Smooth muscle cell (in vitro differentiated cells): ENCODE measurements around the gene SMIM20. TPM values are rescaled to one million over a fixed set of nuclear protein-coding genes. Genes with fewer than 3 reads are reported as not detected.

Experiments used
- DNase-seq: peaks from one replicate; lab custom pipeline; 2025; ENCODE audit not compliant: unreplicated experiment; lab: John Stamatoyannopoulos, UW
- H2AFZ ChIP-seq: fragments of 200-600 bp; sonication (generic); 2 replicates; pipeline ENCODE4 v1.6.0; 2016; ENCODE audit warnings: antibody characterized with exemption, low read depth, mild to moderate bottlenecking
- H3F3A ChIP-seq: fragments of 200-600 bp; sonication (generic); 2 replicates; pipeline ENCODE4 v1.6.0; 2017; ENCODE audit warnings: antibody characterized with exemption, low read depth
- H3K27ac ChIP-seq: fragments of 200-600 bp; sonication (generic); 2 replicates; pipeline ENCODE4 v1.5.1; 2016; ENCODE audit warnings: low read depth, mild to moderate bottlenecking
- H3K27me3 ChIP-seq: fragments of 200-600 bp; sonication (generic); 2 replicates; pipeline ENCODE4 v1.6.1; 2016; ENCODE audit warnings: low read depth, mild to moderate bottlenecking
- H3K36me3 ChIP-seq: fragments of 200-600 bp; sonication (generic); 2 replicates; pipeline ENCODE4 v1.5.1; 2016; ENCODE audit warnings: low read depth
- H3K4me1 ChIP-seq: fragments of 200-600 bp; sonication (generic); 2 replicates; pipeline ENCODE4 v1.5.1; 2016; ENCODE audit warnings: low read depth
- H3K4me2 ChIP-seq: fragments of 200-600 bp; sonication (generic); 2 replicates; pipeline ENCODE4 v1.6.0; 2016; ENCODE audit warnings: mild to moderate bottlenecking
- H3K4me3 ChIP-seq: fragments of 200-600 bp; sonication (generic); 2 replicates; pipeline ENCODE4 v1.5.1; 2016; ENCODE audit warnings: mild to moderate bottlenecking
- H3K79me2 ChIP-seq: fragments of 200-600 bp; sonication (generic); 2 replicates; pipeline ENCODE4 v1.6.0; 2016; ENCODE audit warnings: low read depth, mild to moderate bottlenecking
- H3K9ac ChIP-seq: fragments of 200-600 bp; sonication (generic); 2 replicates; pipeline ENCODE4 v1.6.0; 2016; ENCODE audit warnings: low read depth
- H3K9me3 ChIP-seq: fragments of 200-600 bp; sonication (generic); replicated peaks from 2 replicates; pipeline ENCODE4 v1.5.1; 2016; ENCODE audit warnings: low read depth
- H4K20me1 ChIP-seq: fragments of 200-600 bp; sonication (generic); 2 replicates; pipeline ENCODE4 v1.6.0; 2016; ENCODE audit warnings: low read depth
- WGBS: methylation state at CpG from one replicate; pipeline ENCODE4 v1.1.7; 2016; ENCODE audit warnings: low lambda C conversion rate; 5-methylcytosine and 5-hydroxymethylcytosine counted together
- polyA plus RNA-seq: library from polyadenylated mRNA; unstranded; fragments of >200 nt; fragmentation: Nextera tagmentation; extraction: Ambion mirVana; gene quantifications from 2 replicates; pipeline ENCODE4 v1.2.1, GENCODE V29; 2016
- total RNA-seq: library from RNA; depleted of rRNA; stranded (reverse); fragments of >200 nt; gene quantifications from 2 replicates; pipeline ENCODE4 v1.2.3, GENCODE V29; 2014
- TF ChIP-seq, protein P1 (sequence below): fragments of 200-600 bp; sonication (generic); IDR thresholded peaks from 2 replicates; pipeline ENCODE4 v1.5.1; 2017; ENCODE audit warnings: borderline replicate concordance, mild to moderate bottlenecking, antibody characterized with exemption; ENCODE audit not compliant: insufficient read depth, poor library complexity, severe bottlenecking

The SMIM20 gene
- total and polyA plus RNA-seq, 2 experiments from 2014 or later, result 40.9 to 52.1 TPM

DNA sequence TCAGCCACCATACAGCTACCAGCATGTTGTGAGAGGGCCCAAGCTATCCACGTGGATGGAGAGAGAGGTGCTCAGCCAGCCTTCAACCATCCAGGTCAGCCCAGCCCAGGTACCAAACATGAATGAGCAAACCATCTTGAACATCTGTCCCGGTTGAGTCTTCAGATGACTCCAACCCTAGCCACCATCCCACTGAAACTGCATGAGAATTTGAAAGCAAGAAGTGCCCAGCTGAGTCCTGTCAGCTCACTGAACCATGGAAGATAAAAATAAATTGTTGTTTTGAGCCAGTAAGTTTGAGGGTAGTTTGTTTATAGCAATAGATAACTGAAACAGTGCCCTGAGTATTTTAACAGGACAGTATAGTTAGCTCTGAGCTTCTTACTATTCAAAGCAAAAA, 43.9 kb upstream of the SMIM20 start:
- DNase-seq, result no peak
- H3K4me2 ChIP-seq, result no peak overlapping the region
- H3K4me1 ChIP-seq, result no peaks in the 10 kb centered on the region
- H3K9ac ChIP-seq, result no peak overlapping the region
- no peak overlapping the region for H3K4me3 ChIP-seq
- H3K27me3 ChIP-seq, result peaks cover 3% of the 10 kb centered on the region
- H2AFZ ChIP-seq, result no peak overlapping the region
- no peaks in the 10 kb centered on the region for H4K20me1 ChIP-seq
- no peaks in the 10 kb centered on the region for H3K79me2 ChIP-seq
- H3K27ac ChIP-seq, result no peak overlapping the region
- no peaks in the 10 kb centered on the region for H3F3A ChIP-seq
- H3K36me3 ChIP-seq, result no peaks in the 10 kb centered on the region
- no peaks in the 10 kb centered on the region for H3K9me3 ChIP-seq
- 91% methylated on average over 2 of the region's 2 CpGs for WGBS
- TF ChIP-seq, protein P1, sequence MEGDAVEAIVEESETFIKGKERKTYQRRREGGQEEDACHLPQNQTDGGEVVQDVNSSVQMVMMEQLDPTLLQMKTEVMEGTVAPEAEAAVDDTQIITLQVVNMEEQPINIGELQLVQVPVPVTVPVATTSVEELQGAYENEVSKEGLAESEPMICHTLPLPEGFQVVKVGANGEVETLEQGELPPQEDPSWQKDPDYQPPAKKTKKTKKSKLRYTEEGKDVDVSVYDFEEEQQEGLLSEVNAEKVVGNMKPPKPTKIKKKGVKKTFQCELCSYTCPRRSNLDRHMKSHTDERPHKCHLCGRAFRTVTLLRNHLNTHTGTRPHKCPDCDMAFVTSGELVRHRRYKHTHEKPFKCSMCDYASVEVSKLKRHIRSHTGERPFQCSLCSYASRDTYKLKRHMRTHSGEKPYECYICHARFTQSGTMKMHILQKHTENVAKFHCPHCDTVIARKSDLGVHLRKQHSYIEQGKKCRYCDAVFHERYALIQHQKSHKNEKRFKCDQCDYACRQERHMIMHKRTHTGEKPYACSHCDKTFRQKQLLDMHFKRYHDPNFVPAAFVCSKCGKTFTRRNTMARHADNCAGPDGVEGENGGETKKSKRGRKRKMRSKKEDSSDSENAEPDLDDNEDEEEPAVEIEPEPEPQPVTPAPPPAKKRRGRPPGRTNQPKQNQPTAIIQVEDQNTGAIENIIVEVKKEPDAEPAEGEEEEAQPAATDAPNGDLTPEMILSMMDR, result no peak

DNA sequence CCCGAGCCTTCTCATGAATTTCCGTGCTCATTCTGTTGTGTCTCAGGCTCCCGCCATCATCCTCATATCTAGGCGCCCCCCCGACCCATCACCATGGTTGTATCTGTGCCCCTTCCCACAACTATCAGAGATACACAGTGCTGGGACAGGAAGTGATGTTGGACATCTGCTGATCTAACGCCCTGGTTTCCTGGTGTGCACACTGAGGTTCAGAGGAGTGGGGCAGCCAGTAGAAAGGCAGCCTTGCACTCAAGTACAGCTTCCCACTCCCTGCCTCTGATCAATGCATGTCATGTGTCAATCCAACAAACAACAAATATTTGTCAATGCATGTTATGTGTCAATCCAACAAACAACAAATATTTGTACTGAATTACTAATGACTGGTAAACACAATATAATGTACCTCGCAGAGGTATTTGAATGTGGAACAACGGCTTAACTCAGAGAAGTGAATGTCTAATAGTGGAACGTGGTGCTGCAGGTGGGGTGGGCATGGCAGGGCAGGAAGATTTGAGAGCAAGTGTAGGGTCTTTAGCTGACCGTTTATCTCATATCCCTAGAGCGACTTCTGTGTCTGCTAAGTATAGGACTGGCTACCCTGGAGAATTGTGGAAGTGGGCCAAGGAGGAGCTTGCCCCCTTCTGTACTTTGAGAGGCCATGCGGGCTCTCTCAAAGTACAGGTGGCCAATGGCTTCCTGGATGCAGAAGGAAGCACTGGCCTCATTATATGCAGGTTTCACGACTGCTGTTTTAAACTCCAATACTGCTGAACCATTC, 41.0 kb upstream of the SMIM20 start:
- Histone ChIP-seq H2AFZ (no peak overlapping the region), H3F3A (no peaks in the 10 kb centered on the region), H3K27me3 (no peaks in the 10 kb centered on the region), H3K27ac (no peak overlapping the region), H3K4me2 (no peak overlapping the region), H3K4me3 (no peak overlapping the region), H3K9ac (no peak overlapping the region), H4K20me1 (no peaks in the 10 kb centered on the region), H3K9me3 (no peaks in the 10 kb centered on the region), H3K36me3 (no peaks in the 10 kb centered on the region), H3K4me1 (peaks cover 8% of the 10 kb centered on the region), H3K79me2 (no peaks in the 10 kb centered on the region)
- DNase-seq, result no peak
- WGBS, result 93% methylated on average over 13 of the region's 13 CpGs
- TF ChIP-seq, protein P1, result no peak

DNA sequence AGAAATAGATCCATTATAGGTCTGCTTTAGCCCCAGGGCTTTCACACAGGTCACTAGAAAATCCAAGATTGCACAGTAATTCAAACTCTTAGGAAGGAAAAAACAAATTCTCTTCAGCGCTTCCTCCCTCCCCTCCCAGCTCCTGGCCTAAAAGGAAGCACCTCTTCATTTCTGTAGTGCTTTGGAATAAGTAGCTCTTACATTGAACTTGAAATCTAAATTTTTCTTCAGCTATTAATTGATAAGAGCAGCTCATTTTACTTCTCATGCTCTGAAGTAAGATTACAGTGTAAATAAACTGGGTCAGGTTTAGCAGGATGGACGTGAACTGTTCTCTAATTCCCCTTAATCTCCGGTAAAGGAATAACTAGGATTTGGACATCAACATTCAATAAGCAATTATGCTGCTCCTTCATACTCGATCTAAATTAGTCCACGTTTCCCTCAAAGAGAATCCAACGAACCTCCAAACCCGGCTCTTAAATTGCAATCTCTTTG, 40.3 kb upstream of the SMIM20 start:
- 91% methylated on average over 7 of the region's 7 CpGs for WGBS
- peaks cover 8% of the 10 kb centered on the region for H3K4me1 ChIP-seq
- no peaks in the 10 kb centered on the region for H3K79me2 ChIP-seq
- no peak overlapping the region for H3K4me2 ChIP-seq
- no peaks in the 10 kb centered on the region for H3F3A ChIP-seq
- H3K9ac ChIP-seq, result no peak overlapping the region
- no peak overlapping the region for H3K27ac ChIP-seq
- no peak overlapping the region for H3K4me3 ChIP-seq
- TF ChIP-seq, protein P1, result no peak
- H4K20me1 ChIP-seq, result no peaks in the 10 kb centered on the region
- no peak overlapping the region for H2AFZ ChIP-seq
- H3K9me3 ChIP-seq, result no peaks in the 10 kb centered on the region
- H3K36me3 ChIP-seq, result no peaks in the 10 kb centered on the region
- no peaks in the 10 kb centered on the region for H3K27me3 ChIP-seq
- DNase-seq, result no peak

DNA sequence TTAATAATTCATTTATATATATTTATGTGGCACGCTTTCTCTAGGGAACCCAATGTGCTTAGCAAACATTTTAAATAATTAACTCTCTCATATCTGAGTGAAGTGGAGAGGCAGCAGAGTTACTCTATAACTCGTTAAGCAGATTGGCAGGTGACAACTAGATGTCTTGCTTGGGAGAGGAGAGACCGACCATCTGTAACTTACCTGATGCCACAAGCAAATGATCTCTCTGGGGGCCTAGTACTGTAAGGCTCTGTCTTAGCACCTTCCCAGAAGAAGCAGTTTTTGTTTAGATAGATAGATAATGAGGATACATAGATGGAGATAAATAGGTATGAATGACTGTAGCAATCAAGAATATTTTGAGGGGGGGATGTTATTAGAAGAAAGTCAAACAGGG, 39.4 kb upstream of the SMIM20 start:
- TF ChIP-seq, protein P1, result no peak

More for the DNA sequence above, 39.4 kb upstream of the SMIM20 start:
- no peak overlapping the region for H3K27ac ChIP-seq
- WGBS, result 86% methylated on average over 3 of the region's 3 CpGs
- peaks cover 8% of the 10 kb centered on the region for H3K4me1 ChIP-seq
- H3K4me2 ChIP-seq, result no peak overlapping the region
- no peaks in the 10 kb centered on the region for H3K79me2 ChIP-seq
- DNase-seq, result no peak
- H4K20me1 ChIP-seq, result no peaks in the 10 kb centered on the region
- no peak overlapping the region for H3K4me3 ChIP-seq
- no peaks in the 10 kb centered on the region for H3F3A ChIP-seq
- H3K9ac ChIP-seq, result no peak overlapping the region
- no peaks in the 10 kb centered on the region for H3K36me3 ChIP-seq
- no peaks in the 10 kb centered on the region for H3K27me3 ChIP-seq
- no peak overlapping the region for H2AFZ ChIP-seq
- H3K9me3 ChIP-seq, result no peaks in the 10 kb centered on the region
